ENCODE measurements around the gene PRG3. TPM values are rescaled to one million over a fixed set of nuclear protein-coding genes. Genes with fewer than 3 reads are reported as not detected.

PRG3 gene
- polyA plus RNA-seq, 3 donors: not detected

DNA sequence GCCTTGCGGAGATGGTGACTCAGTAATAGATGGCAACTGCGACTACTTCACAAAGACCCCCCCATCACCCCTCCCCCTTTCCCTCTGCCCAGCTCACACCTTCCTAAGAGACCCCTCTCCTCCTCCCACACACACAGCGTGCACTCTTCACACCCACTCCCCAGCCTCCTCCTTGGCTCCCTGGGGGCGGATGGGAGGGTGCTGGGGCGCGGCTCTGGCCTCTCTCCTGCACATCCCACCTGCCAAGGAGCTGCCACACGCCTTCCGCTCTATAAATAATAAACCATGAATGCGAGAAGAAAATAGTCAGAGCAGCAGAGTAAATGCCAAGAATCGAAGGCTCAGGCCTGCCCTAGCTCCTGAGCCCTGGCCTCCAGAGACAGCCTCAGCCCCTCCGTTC lies 38.2 kb downstream of the PRG3 start:
- H3K4me3 Mint-ChIP-seq: no peak overlapping the region
- intact Hi-C loops (cut with micrococcal nuclease): no loop called here

DNA sequence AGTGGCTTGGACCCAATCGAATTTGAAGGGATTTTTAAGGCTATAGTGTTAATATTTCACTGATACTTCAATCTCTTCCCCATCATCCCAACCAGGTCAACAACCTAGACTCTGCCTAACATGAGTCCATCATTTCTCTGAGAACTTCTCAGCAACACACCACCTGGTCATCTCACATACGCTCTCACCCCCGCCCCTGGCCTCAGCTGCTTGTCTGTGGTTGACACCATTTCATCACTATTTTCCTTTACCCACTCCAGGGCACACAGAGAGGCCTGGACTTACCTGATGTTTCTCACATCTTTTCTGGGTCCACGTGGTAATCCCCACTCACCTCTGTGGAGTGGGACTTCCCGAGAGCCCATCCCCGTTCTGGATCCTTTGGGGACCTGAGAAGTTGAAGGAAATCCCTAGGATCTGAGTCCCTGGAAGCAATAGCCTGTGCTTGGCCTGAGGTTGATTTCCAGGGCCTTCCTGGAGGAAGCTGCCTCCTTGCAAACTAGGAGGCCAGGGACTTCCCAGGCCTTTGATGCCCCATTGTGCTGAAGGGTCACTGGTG lies 39.6 kb downstream of the PRG3 start:
- Mint-ChIP-seq H3K27me3 (ENCODE audit: low read depth in 3 of 3) (peaks cover 7 to 11% (median 9%) of the 10 kb centered on the region in 3 donors), H3K4me3 (no peak overlapping the region), H3K9me3 (peaks cover 0 to 2% (median 0%) of the 10 kb centered on the region in 7 donors), H3K27ac (no peak overlapping the region), H3K4me1 (peaks cover 7% of the 10 kb centered on the region), H3K36me3 (no peaks in the 10 kb centered on the region)
- Histone ChIP-seq H3K4me3 (replicated peaks in 1 of 3; ENCODE audit: low read depth in 2 of 3, low read length in 3 of 3) (no peak overlapping the region), H3K9ac (ENCODE audit: insufficient read depth, low read length, poor library complexity, severe bottlenecking) (no peak overlapping the region), H3K4me1 (ENCODE audit: control insufficient read depth in 1 of 2, insufficient read depth in 2 of 2, low read length in 2 of 2) (peaks cover 3 to 4% of the 10 kb centered on the region in 2 donors), H3K36me3 (replicated peaks in 1 of 2; ENCODE audit: control insufficient read depth in 1 of 2, insufficient read depth in 2 of 2, low read length in 2 of 2) (no peaks in the 10 kb centered on the region), H4K20me1 (ENCODE audit: insufficient read depth, low read length) (no peaks in the 10 kb centered on the region), H2AFZ (ENCODE audit: insufficient read depth, low read depth, low read length, poor library complexity, severe bottlenecking) (no peak overlapping the region), H3K9me3 (replicated peaks in 1 of 2; ENCODE audit: control insufficient read depth in 1 of 2, insufficient read depth in 1 of 2, low read length in 2 of 2) (no peaks in the 10 kb centered on the region), H3K27me3 (ENCODE audit: control insufficient read depth in 2 of 2, insufficient read depth in 2 of 2, low read length in 2 of 2) (no peaks in the 10 kb centered on the region), H3K79me2 (ENCODE audit: insufficient read depth, low read length) (no peaks in the 10 kb centered on the region), H3K4me2 (replicated peaks; ENCODE audit: extremely low read depth, low read length, poor library complexity, severe bottlenecking) (no peak overlapping the region), H3K27ac (ENCODE audit: low read depth in 1 of 2, low read length in 2 of 2) (no peak overlapping the region)
- TF ChIP-seq CTCF (IDR thresholded peaks at IDR 0.05): no peak
- intact Hi-C loops (cut with micrococcal nuclease): no loop called here
- no peak for DNase-seq
- 84% methylated on average over 5 of the region's 6 CpGs for WGBS (ENCODE audit: insufficient coverage)

More for the DNA sequence above, 38.2 kb downstream of the PRG3 start:
- no peaks in the 10 kb centered on the region for H3K36me3 ChIP-seq (replicated peaks in 1 of 2; ENCODE audit: control insufficient read depth in 1 of 2, insufficient read depth in 2 of 2, low read length in 2 of 2)
- H3K4me2 ChIP-seq (replicated peaks; ENCODE audit: extremely low read depth, low read length, poor library complexity, severe bottlenecking): no peak overlapping the region
- no peak overlapping the region for H3K4me3 ChIP-seq (replicated peaks in 1 of 3; ENCODE audit: low read depth in 2 of 3, low read length in 3 of 3)
- 100% methylated on average over 8 of the region's 11 CpGs for WGBS (ENCODE audit: insufficient coverage)
- Mint-ChIP-seq H3K36me3 (no peaks in the 10 kb centered on the region), H3K9me3 (peaks cover 0 to 2% (median 0%) of the 10 kb centered on the region in 7 donors), H3K27ac (no peak overlapping the region), H3K4me1 (peaks cover 3% of the 10 kb centered on the region), H3K27me3 (ENCODE audit: low read depth in 3 of 3) (peaks cover 7 to 11% (median 9%) of the 10 kb centered on the region in 3 donors)
- no peak overlapping the region for H2AFZ ChIP-seq (ENCODE audit: insufficient read depth, low read depth, low read length, poor library complexity, severe bottlenecking)
- no peak for DNase-seq
- no peaks in the 10 kb centered on the region for H3K79me2 ChIP-seq (ENCODE audit: insufficient read depth, low read length)
- no peak overlapping the region for H3K9ac ChIP-seq (ENCODE audit: insufficient read depth, low read length, poor library complexity, severe bottlenecking)
- no peak overlapping the region for H3K27ac ChIP-seq (ENCODE audit: low read depth in 1 of 2, low read length in 2 of 2)
- TF ChIP-seq CTCF (IDR thresholded peaks at IDR 0.05): no peak
- H4K20me1 ChIP-seq (ENCODE audit: insufficient read depth, low read length): no peaks in the 10 kb centered on the region
- H3K4me1 ChIP-seq (ENCODE audit: control insufficient read depth in 1 of 2, insufficient read depth in 2 of 2, low read length in 2 of 2): no peaks in the 10 kb centered on the region
- no peaks in the 10 kb centered on the region for H3K9me3 ChIP-seq (replicated peaks in 1 of 2; ENCODE audit: control insufficient read depth in 1 of 2, insufficient read depth in 1 of 2, low read length in 2 of 2)
- no peaks in the 10 kb centered on the region for H3K27me3 ChIP-seq (ENCODE audit: control insufficient read depth in 2 of 2, insufficient read depth in 2 of 2, low read length in 2 of 2)

Measured in CD14-positive monocyte (primary cell).